ENCODE results near the gene BMP2. TPM values are rescaled to one million over a fixed set of nuclear protein-coding genes. Genes with fewer than 3 reads are reported as not detected.

Gene BMP2
- polyA plus RNA-seq, 2 of the 4 experiments (the other 2 are of a cell fraction) = 0.19 to 0.23 TPM

DNA sequence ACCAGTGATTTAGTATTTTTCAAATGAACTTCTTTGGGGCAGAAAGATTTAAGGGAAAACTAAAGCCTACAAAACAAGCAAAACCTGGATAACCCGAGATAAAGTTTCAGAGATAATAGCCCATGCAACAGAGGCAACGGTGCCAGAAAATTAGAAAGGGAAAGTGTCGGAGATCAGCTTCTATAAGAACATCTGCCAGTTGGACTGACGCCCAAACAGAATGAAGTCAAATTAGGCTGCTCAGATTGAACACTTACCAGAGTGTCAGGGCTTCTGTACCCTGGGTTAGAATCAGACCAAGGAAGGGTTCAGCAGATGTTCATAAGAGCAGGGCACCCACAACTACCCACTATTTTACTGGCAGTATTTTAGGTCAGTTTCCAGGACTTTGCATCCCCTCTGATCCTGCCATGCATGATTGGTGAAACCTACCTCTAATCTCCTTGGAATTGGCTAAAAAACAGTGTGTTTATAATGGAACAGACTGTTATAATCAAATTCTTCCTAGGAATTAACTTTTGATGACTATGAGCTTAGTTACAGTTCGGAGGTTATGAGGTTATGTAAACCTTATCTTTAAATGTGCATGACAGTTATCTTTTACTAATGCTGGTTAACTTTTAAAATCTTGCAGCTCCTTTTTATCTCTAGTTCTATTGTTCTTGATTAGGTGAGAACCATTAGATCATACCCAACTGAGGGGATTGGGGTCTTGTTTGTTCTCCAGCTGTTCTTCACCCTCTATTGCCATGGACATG lies 13.1 kb downstream of the BMP2 start:
- FAIRE-seq = no peak
- POLR2A ChIA-PET = no interaction called here

DNA sequence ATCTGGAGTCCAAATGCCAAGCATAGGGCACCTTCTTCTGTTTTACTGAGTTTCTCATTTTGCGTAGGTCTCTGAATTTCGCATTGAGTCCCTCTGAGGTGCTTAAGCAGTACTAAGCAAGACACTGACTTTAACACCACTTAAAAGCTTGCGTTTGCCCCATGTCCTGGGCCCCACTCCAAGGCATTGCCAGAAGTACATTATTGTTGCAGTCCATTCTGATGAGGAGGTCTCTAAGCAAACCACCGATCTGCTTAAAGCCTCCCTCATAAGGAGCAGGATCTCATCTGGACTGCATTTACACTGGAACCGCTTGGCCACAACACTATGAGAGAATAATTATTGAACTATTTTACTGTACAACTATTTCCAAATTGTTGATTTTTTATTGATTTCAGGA lies 16.3 kb downstream of the BMP2 start:
- Histone ChIP-seq H3K4me1 (no peaks in the 10 kb centered on the region), H3K4me2 (no peak overlapping the region), H3K9me3 (no peaks in the 10 kb centered on the region), H3K27ac (no peak overlapping the region), H3K4me3 (no peak overlapping the region)
- ATAC-seq (no peak; a peak in 1 of 6 replicates), FAIRE-seq (no peak), DNase-seq (ENCODE audit: low read depth in 1 of 2, low spot score in 1 of 2) (no peak)
- TF ChIP-seq CBX2 (IDR thresholded peaks at IDR 0.05; ENCODE audit: borderline replicate concordance, low read depth) = no peak
- TF ChIP-seq NFE2L2 (conservative IDR thresholded peaks at IDR 0.05; ENCODE audit: low read length) = no peak
- ChIA-PET CTCF (interaction anchor here (4.3 kb wide), 1 partner anchor 17 kb away, joined by 16 read pairs; the partner anchor contains the start of gene BMP2), POLR2A (no interaction called here)
- 56% methylated on average over 5 of the region's 5 CpGs for WGBS (ENCODE audit: missing lambda C conversion rate)

More for the DNA sequence above, 13.1 kb downstream of the BMP2 start:
- CTCF ChIA-PET = interaction anchor here (4.3 kb wide), 1 partner anchor 14 kb away, joined by 16 read pairs; the partner anchor contains the start of gene BMP2
- no peak overlapping the region for H3K27ac ChIP-seq
- 18% methylated on average over 5 of the region's 5 CpGs for WGBS (ENCODE audit: missing lambda C conversion rate)
- DNase-seq (ENCODE audit: low read depth in 1 of 2, low spot score in 1 of 2) = no peak
- ATAC-seq = no peak
- no peaks in the 10 kb centered on the region for H3K9me3 ChIP-seq
- no peaks in the 10 kb centered on the region for H3K4me1 ChIP-seq
- no peak overlapping the region for H3K4me3 ChIP-seq
- TF ChIP-seq JUN (IDR thresholded peaks at IDR 0.05) (no peak), EP300 (IDR thresholded peaks at IDR 0.05) (no peak), GATA3 (IDR thresholded peaks at IDR 0.05; ENCODE audit: borderline replicate concordance) (no peak), RCOR1 (IDR thresholded peaks at IDR 0.05; ENCODE audit: low read depth, low read length) (no peak), CBX8 (IDR thresholded peaks at IDR 0.05) (no peak), RARB (CRISPR knock-in tag; IDR thresholded peaks at IDR 0.05) (no peak), CEBPB (IDR thresholded peaks at IDR 0.05) (no peak), RAD21 (conservative IDR thresholded peaks at IDR 0.05 in 1 of 2, IDR thresholded peaks at IDR 0.05 in 1 of 2) (no peak), EHMT2 (IDR thresholded peaks at IDR 0.05; ENCODE audit: low read depth) (no peak), ESRRA (IDR thresholded peaks at IDR 0.05; ENCODE audit: borderline replicate concordance, low read length) (no peak), ZFP36 (IDR thresholded peaks at IDR 0.05; ENCODE audit: borderline replicate concordance, partially characterized antibody) (no peak)
- TF ChIP-seq, protein P1, sequence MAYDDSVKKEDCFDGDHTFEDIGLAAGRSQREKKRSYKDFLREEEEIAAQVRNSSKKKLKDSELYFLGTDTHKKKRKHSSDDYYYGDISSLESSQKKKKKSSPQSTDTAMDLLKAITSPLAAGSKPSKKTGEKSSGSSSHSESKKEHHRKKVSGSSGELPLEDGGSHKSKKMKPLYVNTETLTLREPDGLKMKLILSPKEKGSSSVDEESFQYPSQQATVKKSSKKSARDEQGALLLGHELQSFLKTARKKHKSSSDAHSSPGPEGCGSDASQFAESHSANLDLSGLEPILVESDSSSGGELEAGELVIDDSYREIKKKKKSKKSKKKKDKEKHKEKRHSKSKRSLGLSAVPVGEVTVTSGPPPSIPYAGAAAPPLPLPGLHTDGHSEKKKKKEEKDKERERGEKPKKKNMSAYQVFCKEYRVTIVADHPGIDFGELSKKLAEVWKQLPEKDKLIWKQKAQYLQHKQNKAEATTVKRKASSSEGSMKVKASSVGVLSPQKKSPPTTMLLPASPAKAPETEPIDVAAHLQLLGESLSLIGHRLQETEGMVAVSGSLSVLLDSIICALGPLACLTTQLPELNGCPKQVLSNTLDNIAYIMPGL (CRISPR knock-in tag; IDR thresholded peaks at IDR 0.05; ENCODE audit: borderline replicate concordance) = no peak
- TF ChIP-seq, protein P2, sequence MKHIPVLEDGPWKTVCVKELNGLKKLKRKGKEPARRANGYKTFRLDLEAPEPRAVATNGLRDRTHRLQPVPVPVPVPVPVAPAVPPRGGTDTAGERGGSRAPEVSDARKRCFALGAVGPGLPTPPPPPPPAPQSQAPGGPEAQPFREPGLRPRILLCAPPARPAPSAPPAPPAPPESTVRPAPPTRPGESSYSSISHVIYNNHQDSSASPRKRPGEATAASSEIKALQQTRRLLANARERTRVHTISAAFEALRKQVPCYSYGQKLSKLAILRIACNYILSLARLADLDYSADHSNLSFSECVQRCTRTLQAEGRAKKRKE (CRISPR knock-in tag; IDR thresholded peaks at IDR 0.05; ENCODE audit: low read depth) = no peak
- TF ChIP-seq, protein P3, sequence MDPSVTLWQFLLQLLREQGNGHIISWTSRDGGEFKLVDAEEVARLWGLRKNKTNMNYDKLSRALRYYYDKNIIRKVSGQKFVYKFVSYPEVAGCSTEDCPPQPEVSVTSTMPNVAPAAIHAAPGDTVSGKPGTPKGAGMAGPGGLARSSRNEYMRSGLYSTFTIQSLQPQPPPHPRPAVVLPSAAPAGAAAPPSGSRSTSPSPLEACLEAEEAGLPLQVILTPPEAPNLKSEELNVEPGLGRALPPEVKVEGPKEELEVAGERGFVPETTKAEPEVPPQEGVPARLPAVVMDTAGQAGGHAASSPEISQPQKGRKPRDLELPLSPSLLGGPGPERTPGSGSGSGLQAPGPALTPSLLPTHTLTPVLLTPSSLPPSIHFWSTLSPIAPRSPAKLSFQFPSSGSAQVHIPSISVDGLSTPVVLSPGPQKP (IDR thresholded peaks at IDR 0.05; ENCODE audit: low read depth, low read length) = no peak
- no peak overlapping the region for H3K4me2 ChIP-seq

DNA sequence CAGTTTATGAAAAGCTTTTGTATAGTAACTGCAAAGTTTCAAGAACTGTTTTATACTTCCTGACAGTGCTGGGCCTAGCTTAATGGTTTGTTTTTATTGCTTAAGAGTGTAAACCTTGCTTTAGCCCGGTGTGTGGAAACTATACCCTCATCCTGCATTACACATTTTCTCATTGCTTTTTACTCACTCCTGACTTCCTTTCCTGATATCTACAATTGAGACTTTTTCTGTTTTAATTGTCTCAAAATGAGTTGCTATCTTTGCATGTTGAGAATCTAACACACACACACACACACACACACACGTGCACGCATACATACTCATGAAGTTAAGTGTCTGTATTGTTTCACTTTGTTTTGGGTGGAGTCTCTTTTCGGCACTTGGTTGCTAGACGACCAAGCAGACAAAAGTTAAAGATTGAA lies 16.7 kb downstream of the BMP2 start:
- CTCF ChIA-PET = interaction anchor here (0.6 to 4.3 kb wide), 2 partner anchors 18 to 288 kb away, joined by 3 to 16 read pairs; partner anchors contain the start of gene BMP2
- no peak overlapping the region for H3K27ac ChIP-seq
- no peaks in the 10 kb centered on the region for H3K9me3 ChIP-seq
- POLR2A ChIA-PET = no interaction called here
- DNase-seq (ENCODE audit: low read depth in 1 of 2, low spot score in 1 of 2) (no peak), FAIRE-seq (no peak), ATAC-seq (no peak)
- no peak overlapping the region for H3K4me2 ChIP-seq
- no peaks in the 10 kb centered on the region for H3K4me1 ChIP-seq
- 32% methylated on average over 5 of the region's 5 CpGs for WGBS (ENCODE audit: missing lambda C conversion rate)
- no peak overlapping the region for H3K4me3 ChIP-seq
- TF ChIP-seq CBX2 (IDR thresholded peaks at IDR 0.05; ENCODE audit: borderline replicate concordance, low read depth) = no peak
- no peak for TF ChIP-seq RCOR1 (IDR thresholded peaks at IDR 0.05; ENCODE audit: low read depth, low read length)
- TF ChIP-seq EHF (CRISPR knock-in tag; IDR thresholded peaks at IDR 0.05) = no peak
- TF ChIP-seq, protein P4, sequence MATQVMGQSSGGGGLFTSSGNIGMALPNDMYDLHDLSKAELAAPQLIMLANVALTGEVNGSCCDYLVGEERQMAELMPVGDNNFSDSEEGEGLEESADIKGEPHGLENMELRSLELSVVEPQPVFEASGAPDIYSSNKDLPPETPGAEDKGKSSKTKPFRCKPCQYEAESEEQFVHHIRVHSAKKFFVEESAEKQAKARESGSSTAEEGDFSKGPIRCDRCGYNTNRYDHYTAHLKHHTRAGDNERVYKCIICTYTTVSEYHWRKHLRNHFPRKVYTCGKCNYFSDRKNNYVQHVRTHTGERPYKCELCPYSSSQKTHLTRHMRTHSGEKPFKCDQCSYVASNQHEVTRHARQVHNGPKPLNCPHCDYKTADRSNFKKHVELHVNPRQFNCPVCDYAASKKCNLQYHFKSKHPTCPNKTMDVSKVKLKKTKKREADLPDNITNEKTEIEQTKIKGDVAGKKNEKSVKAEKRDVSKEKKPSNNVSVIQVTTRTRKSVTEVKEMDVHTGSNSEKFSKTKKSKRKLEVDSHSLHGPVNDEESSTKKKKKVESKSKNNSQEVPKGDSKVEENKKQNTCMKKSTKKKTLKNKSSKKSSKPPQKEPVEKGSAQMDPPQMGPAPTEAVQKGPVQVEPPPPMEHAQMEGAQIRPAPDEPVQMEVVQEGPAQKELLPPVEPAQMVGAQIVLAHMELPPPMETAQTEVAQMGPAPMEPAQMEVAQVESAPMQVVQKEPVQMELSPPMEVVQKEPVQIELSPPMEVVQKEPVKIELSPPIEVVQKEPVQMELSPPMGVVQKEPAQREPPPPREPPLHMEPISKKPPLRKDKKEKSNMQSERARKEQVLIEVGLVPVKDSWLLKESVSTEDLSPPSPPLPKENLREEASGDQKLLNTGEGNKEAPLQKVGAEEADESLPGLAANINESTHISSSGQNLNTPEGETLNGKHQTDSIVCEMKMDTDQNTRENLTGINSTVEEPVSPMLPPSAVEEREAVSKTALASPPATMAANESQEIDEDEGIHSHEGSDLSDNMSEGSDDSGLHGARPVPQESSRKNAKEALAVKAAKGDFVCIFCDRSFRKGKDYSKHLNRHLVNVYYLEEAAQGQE (IDR thresholded peaks at IDR 0.05) = no peak
- TF ChIP-seq RFX5 (IDR thresholded peaks at IDR 0.05) = no peak
- no peak for TF ChIP-seq TFCP2L1 (CRISPR knock-in tag; IDR thresholded peaks at IDR 0.05)
- no peak for TF ChIP-seq FOXS1 (CRISPR knock-in tag; IDR thresholded peaks at IDR 0.05)
- TF ChIP-seq CEBPB (IDR thresholded peaks at IDR 0.05) = no peak
- TF ChIP-seq HEYL (CRISPR knock-in tag; IDR thresholded peaks at IDR 0.05) = no peak
- no peak for TF ChIP-seq HOXB13 (CRISPR knock-in tag; IDR thresholded peaks at IDR 0.05; ENCODE audit: low read depth)
- TF ChIP-seq NFE2L2 (conservative IDR thresholded peaks at IDR 0.05; ENCODE audit: low read length) = no peak
- no peak for TF ChIP-seq CHD2 (IDR thresholded peaks at IDR 0.05; ENCODE audit: low read length, partially characterized antibody)
- no peak for TF ChIP-seq HOXB5 (CRISPR knock-in tag; IDR thresholded peaks at IDR 0.05)
- no peak for TF ChIP-seq POLR2A (IDR thresholded peaks at IDR 0.05; ENCODE audit: low read length)
- no peak for TF ChIP-seq ZC3H11A (IDR thresholded peaks at IDR 0.05)

All from A549 (cell line).